ENCODE data around the gene AHDC1.
"Not testable (repeated sequence)": the region's sequence is repeated elsewhere in the genome, so short reads cannot be mapped to it uniquely, and the experiment has no call there.

Gene AHDC1

GRCh38 chr1:27632387-27633297 lies 28.7 kb upstream of the AHDC1 start:
- DNase-seq, result no peak

GRCh38 chr1:27630859-27631491 lies 27.0 kb upstream of the AHDC1 start:
- DNase-seq, result no peak

- DNase-seq, result no peak
Measured at GRCh38 chr1:27628712-27629111, 24.8 kb upstream of the AHDC1 start.

- DNase-seq, result not testable (repeated sequence)
Measured at GRCh38 chr1:27627733-27628132, 23.8 kb upstream of the AHDC1 start.

GRCh38 chr1:27627061-27627460 lies 23.1 kb upstream of the AHDC1 start:
- DNase-seq, result no peak

- DNase-seq, result no peak
Measured at GRCh38 chr1:27626031-27626935, 22.3 kb upstream of the AHDC1 start.

GRCh38 chr1:27624467-27625178 lies 20.7 kb upstream of the AHDC1 start:
- DNase-seq, result no peak

GRCh38 chr1:27623327-27624212 lies 19.6 kb upstream of the AHDC1 start:
- no peak for DNase-seq

GRCh38 chr1:27622828-27623227 lies 18.9 kb upstream of the AHDC1 start:
- DNase-seq, result no peak

GRCh38 chr1:27621051-27621920 lies 17.3 kb upstream of the AHDC1 start:
- DNase-seq, result no peak

GRCh38 chr1:27619782-27620438 lies 16.0 kb upstream of the AHDC1 start:
- DNase-seq, result not testable (repeated sequence)

- no peak for DNase-seq
Measured at GRCh38 chr1:27618341-27619082, 14.6 kb upstream of the AHDC1 start.

- DNase-seq, result no peak
Measured at GRCh38 chr1:27617420-27617819, 13.5 kb upstream of the AHDC1 start.

- DNase-seq, result no peak
Measured at GRCh38 chr1:27616441-27616840, 12.5 kb upstream of the AHDC1 start.

GRCh38 chr1:27615346-27616192 lies 11.6 kb upstream of the AHDC1 start:
- DNase-seq, result no peak

GRCh38 chr1:27614625-27615344 lies 10.8 kb upstream of the AHDC1 start:
- DNase-seq, result no peak

GRCh38 chr1:27614043-27614624 lies 10.2 kb upstream of the AHDC1 start:
- no peak for DNase-seq
